GM19463 (cell line): ENCODE measurements around the gene NELL2.
"Not testable (repeated sequence)": the region's sequence is repeated elsewhere in the genome, so short reads cannot be mapped to it uniquely, and the experiment has no call there.

ENCODE experiments used
- ATAC-seq: cut with Tn5 transposase; IDR thresholded peaks from one replicate; pipeline ENCODE4 v1.9.1; 2021; ENCODE audit warnings: mild to moderate bottlenecking, moderate library complexity; ENCODE audit not compliant: unreplicated experiment

NELL2 gene

DNA sequence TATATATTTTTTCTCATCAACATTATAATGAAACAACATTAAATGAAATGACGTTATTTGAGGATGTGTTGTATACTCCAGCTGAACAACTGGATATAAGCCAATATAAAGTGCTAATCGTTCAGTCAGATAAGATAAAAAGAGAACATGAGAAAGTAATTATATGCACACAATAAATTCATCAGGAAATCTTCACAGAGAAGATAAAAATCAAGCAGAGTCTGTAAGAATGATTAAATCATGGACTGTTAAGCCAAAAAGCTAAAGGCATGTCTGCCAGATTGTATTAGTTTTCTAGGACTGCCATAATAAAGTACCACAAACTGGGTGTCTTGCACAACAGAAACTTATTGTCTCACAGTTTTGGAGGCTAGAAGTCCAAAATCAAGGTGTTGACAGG lies 178.6 kb downstream of the NELL2 start:
- ATAC-seq = no peak

DNA sequence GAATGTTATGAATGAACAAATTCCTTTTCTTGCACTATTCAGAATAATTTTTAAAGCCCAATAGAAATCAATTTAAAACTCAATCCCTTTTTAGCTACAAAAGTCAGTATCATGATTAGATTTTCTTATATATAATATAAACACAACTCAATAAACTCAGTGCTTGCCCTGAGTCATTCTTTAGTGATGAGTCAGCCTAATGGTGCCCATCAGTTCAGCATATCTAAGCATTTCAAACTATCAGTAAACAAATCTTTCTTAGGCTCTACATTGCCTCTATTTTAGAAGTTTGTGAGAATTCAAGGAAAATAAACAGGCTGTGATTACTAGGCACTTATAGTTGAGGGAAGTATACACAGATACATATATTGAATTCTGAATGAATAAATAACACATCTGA lies 179.6 kb downstream of the NELL2 start:
- no peak for ATAC-seq

DNA sequence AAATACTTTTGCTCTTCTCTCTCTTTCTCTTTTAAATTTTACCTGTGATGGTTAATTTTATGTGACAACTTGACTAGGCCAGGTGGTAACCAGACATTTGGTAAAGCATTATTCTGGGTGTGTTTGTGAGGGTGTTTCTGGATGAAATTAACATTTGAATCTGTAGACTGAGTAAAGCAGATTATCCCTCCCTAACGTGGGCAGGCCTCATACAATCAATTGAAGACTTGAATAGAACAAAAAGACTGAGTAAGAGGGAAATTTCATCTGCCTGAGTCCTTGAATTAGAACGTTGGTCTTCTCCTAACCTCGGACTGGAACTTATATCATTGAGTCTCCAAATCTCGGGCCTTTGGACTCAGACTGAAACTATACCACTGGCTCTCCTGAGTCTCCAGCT lies 182.1 kb downstream of the NELL2 start:
- no peak for ATAC-seq

DNA sequence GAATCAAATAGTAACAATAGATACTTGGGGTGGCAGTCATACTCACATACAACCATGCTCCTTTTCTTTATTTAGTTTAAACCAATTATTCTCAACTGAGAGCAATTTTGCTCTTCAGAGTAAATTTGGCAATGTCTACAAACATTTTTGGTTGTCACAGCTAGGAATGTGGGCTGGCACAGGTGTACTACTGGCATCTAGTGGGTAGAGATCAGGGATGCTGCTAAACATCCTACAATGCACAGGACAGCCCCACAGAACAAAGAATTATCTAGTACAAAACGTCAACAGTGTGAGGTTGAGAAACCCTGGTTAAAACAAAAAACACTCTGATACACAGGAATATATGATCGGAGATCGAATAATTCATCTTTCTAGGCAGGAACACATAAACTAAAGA lies 186.5 kb downstream of the NELL2 start:
- ATAC-seq = no peak

DNA sequence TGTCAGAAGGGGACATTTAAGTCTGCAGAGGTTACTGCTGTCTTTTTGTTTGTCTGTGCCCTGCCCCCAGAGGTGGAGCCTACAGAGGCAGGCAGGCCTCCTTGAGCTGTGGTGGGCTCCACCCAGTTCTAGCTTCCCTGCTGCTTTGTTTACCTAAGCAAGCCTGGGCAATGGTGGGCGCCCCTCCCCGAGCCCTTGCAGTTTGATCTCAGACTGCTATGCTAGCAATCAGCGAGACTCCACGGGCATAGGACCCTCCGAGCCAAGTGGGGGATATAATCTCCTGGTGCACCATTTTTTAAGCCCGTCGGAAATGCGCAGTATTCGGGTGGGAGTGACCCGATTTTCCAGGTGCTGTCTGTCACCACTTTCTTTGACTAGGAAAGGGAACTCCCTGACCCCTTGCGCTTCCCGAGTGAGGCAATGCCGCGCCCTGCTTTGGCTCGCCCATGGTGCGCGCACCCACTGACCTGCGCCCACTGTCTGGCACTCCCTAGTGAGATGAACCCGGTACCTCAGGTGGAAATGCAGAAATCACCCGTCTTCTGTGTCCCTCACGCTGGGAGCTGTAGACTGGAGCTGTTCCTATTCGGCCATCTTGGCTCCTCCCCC lies 189.2 kb downstream of the NELL2 start:
- ATAC-seq = not testable (repeated sequence)

DNA sequence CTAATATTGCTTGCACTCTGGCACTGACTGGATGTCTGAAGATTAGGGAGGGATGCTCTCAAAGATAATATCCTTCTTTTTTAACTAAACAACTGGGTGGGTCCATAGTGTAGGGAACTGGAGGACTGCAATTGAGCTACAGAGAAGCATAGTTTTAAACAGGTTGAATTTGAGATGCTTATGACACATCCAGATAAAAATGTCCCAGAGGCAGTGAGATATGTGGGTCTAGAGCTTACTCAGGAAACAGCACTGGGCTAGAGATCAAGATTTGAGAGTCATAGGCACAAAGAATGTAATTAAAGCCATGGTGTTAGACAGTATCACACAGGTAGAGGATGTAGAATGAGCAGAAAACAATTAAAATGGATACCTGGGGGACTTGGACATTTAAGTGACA lies 198.4 kb downstream of the NELL2 start:
- ATAC-seq = no peak

DNA sequence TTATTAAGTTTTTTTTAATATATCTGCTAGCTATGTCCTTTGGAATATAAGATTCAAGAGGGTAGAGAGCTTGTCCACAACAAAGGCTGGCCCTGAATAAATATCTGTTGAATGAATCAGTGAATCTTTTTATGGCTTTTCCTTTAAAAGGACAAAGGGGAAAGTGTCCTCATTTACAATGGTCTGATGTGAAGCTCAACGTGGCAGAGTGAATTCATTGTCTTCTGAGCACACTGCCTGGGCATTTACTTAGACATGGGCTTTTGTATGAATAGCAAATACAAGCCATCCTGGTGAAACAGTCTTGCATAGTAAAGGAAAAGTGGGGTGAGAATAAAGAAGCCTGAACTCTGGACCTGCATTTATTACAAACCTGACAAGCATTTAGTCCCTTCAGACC lies 201.2 kb downstream of the NELL2 start:
- ATAC-seq = no peak

DNA sequence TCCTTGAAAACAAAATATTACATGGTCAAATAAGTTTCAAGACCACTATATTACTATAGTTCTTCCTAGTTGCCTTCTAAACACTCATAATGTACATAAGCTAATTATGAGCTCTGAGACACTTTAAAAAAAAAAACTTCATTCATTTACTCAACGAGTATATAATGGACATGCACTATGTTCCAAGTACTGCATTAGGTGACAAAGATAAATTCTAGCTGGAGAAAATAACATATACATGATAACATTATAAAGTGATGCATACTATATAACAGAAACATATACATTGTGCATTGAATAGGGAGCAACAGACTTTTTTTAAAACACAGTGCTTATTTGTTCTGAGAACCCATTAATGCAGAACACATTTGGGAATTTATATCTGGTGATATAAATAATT lies 202.3 kb downstream of the NELL2 start:
- no peak for ATAC-seq

DNA sequence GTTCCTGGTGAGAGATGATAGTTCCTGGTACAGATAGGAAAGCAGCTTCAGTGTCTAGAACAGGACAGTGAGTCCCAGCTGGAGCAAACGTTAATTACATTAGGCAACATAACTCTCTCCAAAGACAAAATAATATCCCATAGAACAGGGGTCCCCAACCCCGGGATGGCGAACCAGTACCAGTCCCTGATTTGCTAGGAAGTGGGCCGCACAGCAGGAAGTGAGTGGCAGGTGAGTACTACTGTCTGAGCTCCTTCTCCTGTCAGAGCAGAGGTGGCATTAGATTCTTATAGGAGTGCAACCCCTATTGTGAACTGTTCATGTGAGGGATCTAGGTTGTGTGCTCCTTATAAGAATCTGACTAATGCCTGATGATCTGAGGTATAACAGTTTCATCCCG lies 204.1 kb downstream of the NELL2 start:
- ATAC-seq = no peak

DNA sequence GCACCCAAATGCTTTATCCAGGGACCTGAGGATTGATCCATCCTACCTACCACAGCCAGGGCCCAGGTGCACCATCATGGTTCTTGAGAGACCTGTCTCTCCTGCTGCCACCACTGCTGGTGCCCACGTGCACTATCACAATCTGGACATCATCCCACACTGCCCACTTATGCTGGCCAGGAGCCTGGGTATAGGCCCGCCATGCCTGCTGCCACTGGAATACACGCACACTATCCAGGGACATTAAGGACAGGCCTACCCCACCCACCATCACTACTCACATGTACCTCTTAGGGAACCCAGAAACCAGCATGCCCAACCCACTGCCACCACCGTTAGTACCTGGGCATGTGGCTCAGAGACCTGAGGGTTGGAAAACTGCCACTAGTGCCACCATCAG lies 207.7 kb downstream of the NELL2 start:
- no peak for ATAC-seq

DNA sequence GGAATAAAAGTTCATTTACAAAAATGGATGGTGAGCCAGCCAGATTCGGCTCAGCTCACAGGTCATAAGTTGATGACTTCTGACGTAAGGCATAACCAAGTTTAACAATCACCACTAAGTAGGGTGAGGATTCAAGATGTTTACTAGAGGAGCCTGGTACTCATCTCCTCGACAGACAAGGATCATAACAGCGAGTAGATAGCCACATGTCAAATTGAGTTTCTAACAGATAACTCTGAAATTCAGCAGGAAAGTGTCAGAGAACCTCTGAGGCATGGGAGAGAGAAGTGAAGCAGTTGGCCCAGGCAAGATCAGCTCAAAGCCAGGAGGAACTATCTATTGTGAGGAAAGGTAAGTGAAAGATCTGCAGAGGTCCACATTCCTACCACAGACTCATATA lies 208.7 kb downstream of the NELL2 start:
- ATAC-seq = no peak

DNA sequence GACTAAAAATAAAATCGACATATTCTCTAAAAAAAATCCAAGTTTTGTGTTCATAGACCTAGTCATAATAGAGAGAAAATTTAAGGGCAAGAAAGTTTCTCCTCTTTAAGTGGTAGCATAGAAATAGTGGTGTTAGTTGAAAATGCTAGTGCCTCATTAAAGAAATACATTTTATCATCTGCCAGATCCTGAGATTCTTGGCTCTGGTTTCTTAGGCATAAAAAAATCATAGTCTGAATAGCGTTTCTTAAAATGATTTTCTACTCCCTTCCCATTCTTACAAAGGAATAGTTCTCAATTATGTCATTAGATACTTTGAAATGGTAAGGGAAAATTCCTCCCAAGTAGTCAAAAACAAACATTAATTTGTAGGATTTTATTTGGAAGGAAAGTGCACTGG lies 212.8 kb downstream of the NELL2 start:
- ATAC-seq = no peak

DNA sequence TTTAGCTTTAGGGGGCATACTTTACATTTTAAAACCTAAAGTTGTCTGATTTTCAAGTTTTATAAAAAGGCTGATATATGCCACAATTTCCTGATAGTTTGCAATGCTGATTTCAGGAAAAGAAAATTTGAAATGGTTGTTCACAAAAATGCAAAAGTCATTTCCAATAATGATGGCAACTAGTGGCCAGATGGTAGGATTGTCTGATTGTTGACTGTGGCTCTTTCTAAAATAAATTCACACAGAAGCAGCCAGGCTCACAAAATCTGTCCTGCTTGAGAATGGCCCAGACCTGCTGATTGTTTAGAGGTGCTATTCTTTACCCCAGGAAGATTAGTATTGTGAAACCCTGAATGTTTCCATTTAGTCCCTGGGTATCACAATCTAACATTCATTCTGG lies 220.3 kb downstream of the NELL2 start:
- no peak for ATAC-seq

DNA sequence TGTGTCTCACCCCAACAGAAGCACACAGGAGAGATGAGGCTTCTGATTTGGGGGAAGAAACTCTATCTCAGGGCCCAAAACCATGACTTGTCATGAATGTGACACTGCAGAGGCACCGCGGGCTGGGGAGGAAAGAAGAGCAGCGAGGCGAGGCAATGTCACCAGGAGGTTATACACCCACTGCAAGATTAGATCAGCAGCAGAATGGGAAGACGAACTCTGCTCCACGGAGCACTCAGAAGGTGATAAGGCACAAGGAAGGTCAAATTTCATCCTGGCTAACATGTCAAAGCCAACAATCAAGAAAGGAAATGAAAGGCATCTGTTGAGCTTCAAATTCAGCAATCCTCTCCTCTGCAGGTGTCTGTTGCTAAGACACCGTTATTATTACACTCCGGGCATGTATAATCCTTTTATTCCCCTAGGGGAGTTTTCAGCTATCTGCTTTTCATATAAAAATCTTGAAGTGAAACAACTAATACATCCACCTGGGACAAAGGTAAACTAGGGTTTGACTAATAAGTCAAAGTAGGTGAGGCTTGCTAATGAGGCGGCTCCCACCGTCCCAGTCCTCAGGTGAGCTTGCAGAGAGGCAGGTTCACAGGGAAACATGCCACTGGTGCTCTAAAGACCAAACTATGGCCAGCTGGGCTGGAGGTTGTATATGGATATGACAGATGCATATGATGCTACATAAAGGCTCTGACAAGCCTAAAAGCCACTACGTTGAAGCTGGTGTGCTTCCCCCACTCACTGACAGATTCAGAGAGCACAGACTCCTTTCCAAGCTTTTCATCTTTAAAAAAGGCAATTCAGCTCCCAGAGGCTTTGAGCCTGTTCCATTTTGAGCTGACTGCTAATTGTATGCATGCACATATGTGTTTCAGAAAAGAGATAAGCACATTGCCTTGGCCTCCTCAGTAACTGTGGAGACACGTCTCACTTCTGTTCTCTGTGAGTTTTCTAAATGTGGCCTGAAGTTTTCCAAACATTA lies 221.2 kb downstream of the NELL2 start:
- no peak for ATAC-seq

DNA sequence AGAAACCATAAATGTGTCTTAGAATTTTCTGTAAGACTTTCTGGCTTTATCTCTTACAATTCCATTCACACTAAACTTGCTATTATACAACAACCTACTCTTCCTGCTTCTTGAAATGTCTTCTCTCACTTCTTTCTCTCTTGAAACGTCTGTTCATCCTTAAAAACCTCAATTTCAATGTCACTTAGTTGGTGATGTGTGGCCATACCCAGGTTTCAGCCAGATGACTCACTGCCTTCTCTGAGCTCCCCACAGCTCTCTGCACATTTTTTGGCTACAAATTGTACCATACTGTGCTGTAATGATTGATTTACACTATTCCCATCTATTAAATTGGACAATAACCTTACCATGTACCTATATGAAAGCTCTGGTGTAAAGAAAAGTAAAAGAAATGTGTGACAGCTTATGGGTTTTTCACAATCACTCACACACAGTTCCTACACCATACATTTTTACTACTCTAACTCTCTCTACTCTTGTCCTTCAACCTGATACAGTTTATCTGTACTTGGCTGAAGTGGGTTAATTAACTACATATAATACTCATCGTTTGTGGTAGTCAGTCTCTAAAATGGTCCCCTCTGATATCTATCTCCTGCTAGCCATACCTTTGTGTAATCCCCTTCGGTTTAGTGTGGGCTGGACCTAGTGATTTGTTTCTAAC lies 222.1 kb downstream of the NELL2 start:
- no peak for ATAC-seq

DNA sequence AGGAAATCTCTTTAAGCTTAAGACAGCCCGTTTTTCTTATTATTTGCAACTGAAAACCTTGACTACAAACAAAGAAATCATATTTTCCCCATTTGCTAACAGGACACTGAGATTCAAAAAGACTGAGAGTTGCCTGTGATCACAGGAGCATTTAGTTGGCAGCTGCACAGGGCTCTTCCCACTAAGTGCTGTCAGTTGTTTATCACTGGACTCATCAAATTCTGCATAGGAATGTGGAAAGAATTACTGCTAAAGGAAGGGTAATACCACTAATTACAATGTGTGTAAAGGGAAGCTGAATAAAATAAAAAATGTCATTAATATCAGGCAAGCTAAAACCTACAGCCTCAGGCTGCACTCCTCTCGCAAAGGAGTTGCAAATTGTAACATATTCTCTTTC lies 226.4 kb downstream of the NELL2 start:
- no peak for ATAC-seq

DNA sequence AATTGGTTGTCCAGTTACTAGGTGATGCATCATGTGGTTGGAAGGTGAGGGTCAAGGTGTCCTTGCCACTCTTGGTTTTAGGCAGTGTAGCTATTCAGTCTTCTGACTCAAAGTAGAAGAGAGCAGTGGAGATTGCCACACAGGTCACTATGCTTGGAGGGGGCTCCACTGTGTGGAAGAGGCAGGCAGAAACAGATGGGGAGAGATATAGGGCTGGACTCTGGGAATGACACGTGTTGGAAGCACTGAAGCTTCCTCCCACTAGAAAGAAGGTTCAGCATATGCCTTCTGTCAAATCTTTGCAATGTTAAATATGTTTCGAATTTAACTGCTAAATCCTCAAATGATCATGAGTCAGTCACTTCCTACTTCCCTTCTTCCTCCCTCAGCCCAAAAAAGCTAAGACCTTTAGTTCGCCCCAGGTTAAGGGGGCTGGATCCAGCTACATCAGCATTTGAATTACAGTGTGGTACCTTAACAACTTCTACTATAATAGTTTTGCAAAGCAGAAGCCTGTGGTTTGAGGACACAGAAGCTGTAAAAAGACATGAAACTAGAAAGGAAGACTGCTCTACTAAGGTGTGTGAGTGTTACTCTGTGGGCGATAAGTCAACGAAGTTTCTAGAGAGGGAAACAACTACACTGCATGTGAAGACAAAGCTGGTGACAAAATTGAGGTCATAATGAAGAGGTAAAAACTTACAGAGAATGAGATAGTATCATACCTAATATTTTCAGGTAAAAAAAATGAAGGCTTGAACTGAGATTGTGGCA lies 228.0 kb downstream of the NELL2 start:
- no peak for ATAC-seq

DNA sequence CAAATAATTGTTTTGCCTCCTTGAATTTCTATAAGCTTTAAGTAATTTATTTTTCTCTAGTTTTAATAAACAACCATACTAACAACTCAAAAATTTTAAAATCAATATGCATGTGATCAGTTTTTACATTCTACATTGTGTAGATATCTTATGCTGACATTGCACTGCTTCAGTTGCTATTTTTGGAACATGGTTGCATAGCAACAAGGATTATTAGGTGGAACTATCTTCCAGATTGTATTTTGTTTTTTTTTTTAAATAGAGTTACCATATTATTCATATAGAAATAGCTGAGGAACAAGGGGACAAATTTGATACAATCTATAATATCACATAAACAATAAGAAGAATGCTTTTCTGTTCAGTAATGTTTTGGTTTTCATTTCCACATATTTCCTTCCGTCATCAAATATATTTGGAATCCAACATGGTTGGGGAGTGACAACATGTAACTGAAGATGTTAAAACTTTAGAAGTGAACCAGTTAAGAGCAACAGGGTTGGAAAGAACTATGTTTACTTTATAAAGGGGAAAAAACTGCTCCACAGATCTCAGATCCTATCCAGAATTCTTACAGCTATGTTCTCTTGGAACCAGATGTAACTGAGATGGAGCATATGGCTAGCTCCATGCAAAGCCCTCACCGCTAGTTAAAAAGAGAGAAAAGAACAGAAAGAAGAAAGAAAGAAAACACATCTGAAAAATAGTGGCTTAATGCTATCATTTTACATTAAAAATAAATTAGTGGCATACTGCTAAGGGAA lies 235.5 kb downstream of the NELL2 start:
- no peak for ATAC-seq

DNA sequence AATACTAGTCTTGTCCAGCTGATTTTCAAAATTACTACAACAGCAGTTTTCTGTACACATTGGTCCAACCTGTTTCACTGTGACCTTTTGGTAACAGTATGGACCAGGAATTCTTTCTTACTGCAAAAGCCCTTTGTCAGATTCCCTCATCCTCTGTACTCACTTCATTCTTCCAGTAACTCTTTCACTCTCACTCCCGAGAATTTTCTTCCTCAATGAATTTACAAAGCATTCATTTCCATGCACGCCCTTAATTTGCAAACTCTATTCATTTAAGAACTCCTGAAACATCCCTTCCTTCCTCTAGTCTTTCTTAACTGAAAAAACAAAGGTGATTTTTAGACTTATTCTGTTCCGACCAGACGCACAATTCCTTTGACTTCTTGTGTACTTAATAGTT lies 238.2 kb downstream of the NELL2 start:
- ATAC-seq = no peak

DNA sequence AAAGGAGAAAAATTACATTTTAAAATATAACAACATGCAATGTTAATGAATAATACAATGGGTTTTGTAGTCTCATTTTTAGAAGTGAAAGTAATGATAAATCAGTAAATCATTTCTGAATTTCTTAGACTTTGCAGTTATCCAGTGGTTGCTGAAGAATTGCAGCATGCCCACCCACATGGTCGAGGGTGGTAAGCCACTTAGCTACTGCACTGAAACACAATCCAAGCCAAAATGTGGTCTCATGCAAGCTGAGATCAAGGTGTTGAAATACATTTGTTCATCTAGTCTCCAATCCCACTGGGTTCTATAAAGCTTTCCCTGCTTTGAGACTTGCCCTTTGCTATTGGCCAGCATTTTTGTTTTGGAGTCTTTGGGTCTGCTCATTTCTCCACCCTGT lies 247.9 kb downstream of the NELL2 start:
- no peak for ATAC-seq
